DND-41 (cell line): ENCODE data around the gene STRN.

Experiments
- CTCF ChIP-seq: IDR thresholded peaks from 2 replicates; pipeline ENCODE4 v1.5.1; 2012; ENCODE audit warnings: borderline replicate concordance, low read length, moderate library complexity, mild to moderate bottlenecking; ENCODE audit not compliant: poor library complexity, severe bottlenecking; ENCODE audit errors: extremely low read depth
- EZH2 ChIP-seq: IDR thresholded peaks from 3 replicates; pipeline ENCODE4 v1.6.1; 2012; ENCODE audit warnings: borderline replicate concordance, low read depth, mild to moderate bottlenecking, moderate library complexity, low read length, inconsistent platforms; ENCODE audit not compliant: severe bottlenecking

GRCh38 chr2:37000318-37000717 is 34.0 kb upstream of the STRN start:
- no peak for TF ChIP-seq CTCF
- TF ChIP-seq EZH2: no peak
